Vagina (tissue), 2 donors: ENCODE measurements around the gene TIGD4.

Experiments used
- POLR2A ChIP-seq, 2 donors: fragments of 450-650 bp; IDR thresholded peaks; one replicate each; pipeline ENCODE4 v1.6.1; 2017; ENCODE audit warnings: antibody characterized with exemption in 2 of 2, mild to moderate bottlenecking in 2 of 2, moderate library complexity in 2 of 2
- TF ChIP-seq, protein P1 (sequence below), 3 experiments: fragments of 450-650 bp in 2 of 3; fragments of 200-600 bp in 1 of 3; sonication (generic) in 1 of 3; IDR thresholded peaks; one replicate each; pipeline ENCODE4 v1.5.1; 2017 to 2019; ENCODE audit warnings: antibody characterized with exemption in 3 of 3, mild to moderate bottlenecking in 2 of 3, moderate library complexity in 2 of 3

- TF ChIP-seq, protein P1, sequence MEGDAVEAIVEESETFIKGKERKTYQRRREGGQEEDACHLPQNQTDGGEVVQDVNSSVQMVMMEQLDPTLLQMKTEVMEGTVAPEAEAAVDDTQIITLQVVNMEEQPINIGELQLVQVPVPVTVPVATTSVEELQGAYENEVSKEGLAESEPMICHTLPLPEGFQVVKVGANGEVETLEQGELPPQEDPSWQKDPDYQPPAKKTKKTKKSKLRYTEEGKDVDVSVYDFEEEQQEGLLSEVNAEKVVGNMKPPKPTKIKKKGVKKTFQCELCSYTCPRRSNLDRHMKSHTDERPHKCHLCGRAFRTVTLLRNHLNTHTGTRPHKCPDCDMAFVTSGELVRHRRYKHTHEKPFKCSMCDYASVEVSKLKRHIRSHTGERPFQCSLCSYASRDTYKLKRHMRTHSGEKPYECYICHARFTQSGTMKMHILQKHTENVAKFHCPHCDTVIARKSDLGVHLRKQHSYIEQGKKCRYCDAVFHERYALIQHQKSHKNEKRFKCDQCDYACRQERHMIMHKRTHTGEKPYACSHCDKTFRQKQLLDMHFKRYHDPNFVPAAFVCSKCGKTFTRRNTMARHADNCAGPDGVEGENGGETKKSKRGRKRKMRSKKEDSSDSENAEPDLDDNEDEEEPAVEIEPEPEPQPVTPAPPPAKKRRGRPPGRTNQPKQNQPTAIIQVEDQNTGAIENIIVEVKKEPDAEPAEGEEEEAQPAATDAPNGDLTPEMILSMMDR (IDR thresholded peaks at IDR 0.05): no peak
- no peak for TF ChIP-seq POLR2A (IDR thresholded peaks at IDR 0.05)
Observed at GRCh38 chr4:152828122-152828521, 48.6 kb upstream of the TIGD4 start.
